IMR-90 (cell line): ENCODE measurements around the gene AKT3. TPM values are rescaled to one million over a fixed set of nuclear protein-coding genes. Genes with fewer than 3 reads are reported as not detected.

Experiments
- ATAC-seq: fragments of 200-7000 bp; cut with Tn5 transposase; 2 replicates; pipeline ENCODE4 v1.9.1; 2020; ENCODE audit warnings: low read depth, mild to moderate bottlenecking, moderate library complexity
- BruUV-seq: library from RNA; stranded (reverse); fragments of 400-500 nt; replicated peaks from 2 replicates; lab custom pipeline; 2021; lab: Mats Ljungman, UMichigan
- CTCF ChIA-PET: fragments of 300-600 bp; formaldehyde crosslinking; extraction: SDS; loops from one replicate; lab custom pipeline; 2021; ENCODE audit warnings: antibody characterized with exemption; lab: Yijun Ruan, JAX
- POLR2A ChIA-PET: fragments of 300-600 bp; sonication (Branson Sonifier 250); formaldehyde crosslinking; loops from one replicate; lab custom pipeline; 2022; ENCODE audit warnings: antibody characterized with exemption; ENCODE audit not compliant: unreplicated experiment; lab: Charles Lee
- DNase-seq: peaks from one replicate; pipeline ENCODE4 v3.0.0; 2013
- H2AFZ ChIP-seq: replicated peaks from 2 replicates; pipeline ENCODE3; 2013; ENCODE audit warnings: low read length, mild to moderate bottlenecking; ENCODE audit not compliant: poor library complexity
- H2AK5ac ChIP-seq: 2 replicates; pipeline ENCODE4 v1.6.1; 2013; ENCODE audit warnings: low read depth, low read length, inconsistent platforms
- H2AK9ac ChIP-seq: replicated peaks from 2 replicates; pipeline ENCODE3; 2013; ENCODE audit warnings: mild to moderate bottlenecking, low read depth, low read length, moderate library complexity; ENCODE audit not compliant: poor library complexity
- H2BK120ac ChIP-seq: 2 replicates; pipeline ENCODE4 v1.6.1; 2013; ENCODE audit warnings: low read depth, low read length, inconsistent platforms
- H2BK15ac ChIP-seq: 3 replicates; pipeline ENCODE4 v1.6.1; 2013; ENCODE audit warnings: low read depth, low read length, inconsistent platforms
- H2BK20ac ChIP-seq: 2 replicates; pipeline ENCODE4 v1.6.1; 2013; ENCODE audit warnings: low read depth, mild to moderate bottlenecking, inconsistent platforms, low read length, moderate library complexity
- H2BK5ac ChIP-seq: 2 replicates; pipeline ENCODE4 v1.6.1; 2013; ENCODE audit warnings: mild to moderate bottlenecking, low read depth, low read length, inconsistent platforms; ENCODE audit not compliant: poor library complexity, severe bottlenecking
- H3K14ac ChIP-seq: replicated peaks from 2 replicates; pipeline ENCODE4 v1.6.1; 2013; ENCODE audit warnings: low read depth, low read length, inconsistent platforms
- H3K18ac ChIP-seq: 2 replicates; pipeline ENCODE4 v1.6.1; 2013; ENCODE audit warnings: low read depth, low read length, control low read depth
- H3K23ac ChIP-seq: 2 replicates; pipeline ENCODE4 v1.6.1; 2013; ENCODE audit warnings: low read depth, low read length, inconsistent platforms
- H3K27ac ChIP-seq: 2 replicates; pipeline ENCODE4 v1.5.1; 2013; ENCODE audit warnings: mild to moderate bottlenecking, control low read depth, low read length; ENCODE audit not compliant: insufficient read depth
- H3K27me3 ChIP-seq: 2 replicates; pipeline ENCODE4 v1.6.1; 2013; ENCODE audit warnings: low read length; ENCODE audit not compliant: control insufficient read depth, insufficient read depth
- H3K36me3 ChIP-seq: 2 replicates; pipeline ENCODE4 v1.6.1; 2013; ENCODE audit warnings: low read length, mixed read lengths; ENCODE audit not compliant: control insufficient read depth, insufficient read depth
- H3K4ac ChIP-seq: 2 replicates; pipeline ENCODE4 v1.6.1; 2013; ENCODE audit warnings: low read depth, low read length, inconsistent platforms
- H3K4me1 ChIP-seq: 2 replicates; pipeline ENCODE4 v1.6.1; 2013; ENCODE audit warnings: low read length, mixed read lengths; ENCODE audit not compliant: control insufficient read depth, insufficient read depth
- H3K4me2 ChIP-seq: 2 replicates; pipeline ENCODE4 v1.6.1; 2013; ENCODE audit warnings: low read depth, mild to moderate bottlenecking, control low read depth, low read length, moderate library complexity
- H3K4me3 ChIP-seq: 2 replicates; pipeline ENCODE4 v1.5.1; 2013; ENCODE audit warnings: low read depth, mild to moderate bottlenecking, control low read depth, low read length, moderate library complexity; ENCODE audit not compliant: insufficient read depth
- H3K56ac ChIP-seq: 2 replicates; pipeline ENCODE4 v1.6.1; 2013; ENCODE audit warnings: low read length, inconsistent platforms; ENCODE audit not compliant: insufficient read depth; ENCODE audit errors: extremely low read depth
- H3K79me1 ChIP-seq, 2 experiments: 2 replicates each; pipeline ENCODE4 v1.6.1; 2013; ENCODE audit warnings: low read length in 2 of 2, inconsistent platforms in 1 of 2, low read depth in 1 of 2
- H3K9ac ChIP-seq: 2 replicates; pipeline ENCODE4 v1.6.1; 2013; ENCODE audit warnings: low read depth, low read length, control low read depth
- H3K9me1 ChIP-seq: 2 replicates; pipeline ENCODE4 v1.6.1; 2013; ENCODE audit warnings: low read length, inconsistent platforms; ENCODE audit not compliant: insufficient read depth
- H3K9me3 ChIP-seq: 2 replicates; pipeline ENCODE4 v1.6.1; 2013; ENCODE audit warnings: low read length; ENCODE audit not compliant: control insufficient read depth, insufficient read depth
- H4K20me1 ChIP-seq: 2 replicates; pipeline ENCODE4 v1.6.1; 2013; ENCODE audit warnings: low read length, inconsistent platforms; ENCODE audit not compliant: insufficient read depth
- H4K5ac ChIP-seq: 2 replicates; pipeline ENCODE4 v1.6.1; 2013; ENCODE audit warnings: mild to moderate bottlenecking, low read depth, low read length, control low read depth
- H4K8ac ChIP-seq, 2 experiments: 2 replicates each; pipeline ENCODE4 v1.6.1; 2013; ENCODE audit warnings: low read depth in 2 of 2, low read length in 2 of 2, control low read depth in 1 of 2, inconsistent platforms in 1 of 2
- H4K91ac ChIP-seq: 2 replicates; pipeline ENCODE4 v1.6.1; 2013; ENCODE audit warnings: low read depth, low read length, inconsistent platforms; ENCODE audit not compliant: insufficient read depth
- MAZ ChIP-seq: IDR thresholded peaks from 2 replicates; pipeline ENCODE4 v1.6.1; 2012; ENCODE audit warnings: low read depth, mild to moderate bottlenecking, low read length, improper control_type of control experiment, moderate library complexity, borderline replicate concordance
- RAD21 ChIP-seq: IDR thresholded peaks from 2 replicates; pipeline ENCODE4 v1.6.1; 2012; ENCODE audit warnings: low read length, improper control_type of control experiment
- SMC3 ChIP-seq: fragments of 150-350 bp; IDR thresholded peaks from 2 replicates; pipeline ENCODE4 v1.6.1; 2016; ENCODE audit warnings: low read depth, mild to moderate bottlenecking, antibody characterized with exemption, low read length, moderate library complexity
- WGBS, 2 experiments: methylation state at CpG; one replicate each; pipeline versions ENCODE4 v1.1.5 to v1.1.7; 2013; ENCODE audit warnings: missing lambda C conversion rate in 2 of 2; ENCODE audit not compliant: insufficient read length in 1 of 2; ENCODE audit errors: extremely low coverage in 2 of 2; 5-methylcytosine and 5-hydroxymethylcytosine counted together
- dilution Hi-C: fragments of 300-500 bp; cut with HindIII; formaldehyde crosslinking; loops from one replicate; pipeline ENCODE4 v1.14.3; 2018; ENCODE audit warnings: low sequenced_read_pairs; ENCODE audit not compliant: unreplicated experiment
- in situ Hi-C: fragments of 300-500 bp; cut with MboI; formaldehyde crosslinking; loops from 3 replicates; pipeline ENCODE4 v1.14.3; 2019; ENCODE audit warnings: low sequenced_read_pairs, inconsistent platforms, mixed read lengths
- intact Hi-C: fragments of 100-400 bp; cut with micrococcal nuclease; formaldehyde crosslinking; loops from 2 replicates; pipeline ENCODE4 v1.10.0; 2022
- polyA plus RNA-seq, 3 experiments: library from polyadenylated mRNA; depleted of rRNA; stranded (reverse); fragments of >200 nt; gene quantifications; 2 replicates each; pipeline ENCODE4 v1.2.3, GENCODE V29; 2012; ENCODE audit warnings: low replicate concordance in 1 of 3
- total RNA-seq: library from RNA; depleted of rRNA; stranded (reverse); fragments of >200 nt; gene quantifications from 2 replicates; pipeline ENCODE4 v1.2.3, GENCODE V29; 2012
- TF ChIP-seq, protein P1 (sequence below): fragments of 150-350 bp; IDR thresholded peaks from 2 replicates; pipeline ENCODE4 v1.6.1; 2016; ENCODE audit warnings: low read depth, mild to moderate bottlenecking, low read length, moderate library complexity, borderline replicate concordance

AKT3 gene
- total and polyA plus RNA-seq, 2 of the 4 experiments (the other 2 are of a cell fraction), result 15.2 to 19.4 TPM

- TF ChIP-seq RAD21, result no peak
- TF ChIP-seq SMC3, result no peak
- no peak for TF ChIP-seq MAZ
Observed at GRCh38 chr1:243508943-243509342, 341.1 kb downstream of the AKT3 start (continued).

- H3K9me1 ChIP-seq, result peaks cover 4% of the 10 kb centered on the region; the same call in 1 of the 2 replicates
- dilution Hi-C loops (no loop called here), in situ Hi-C loops (no loop called here), intact Hi-C loops (no loop called here)
- H4K20me1 ChIP-seq, result no peaks in the 10 kb centered on the region
- no peak overlapping the region for H3K56ac ChIP-seq
- no peak overlapping the region for H3K27ac ChIP-seq
- H3K36me3 ChIP-seq, result peaks cover 13% of the 10 kb centered on the region
- no peak overlapping the region for H3K4ac ChIP-seq
- no peak overlapping the region for H2AFZ ChIP-seq
- no peak overlapping the region for H4K8ac ChIP-seq
- H3K4me3 ChIP-seq, result no peak overlapping the region
- H2BK120ac ChIP-seq, result no peak overlapping the region
- H4K91ac ChIP-seq, result no peak overlapping the region
- no peak overlapping the region for H2BK15ac ChIP-seq
- H3K27me3 ChIP-seq, result no peaks in the 10 kb centered on the region
- ChIA-PET CTCF (interaction anchor here (0.7 kb wide), 1 partner anchor 292 kb away, joined by 4 read pairs; no protein-coding TSS in a partner anchor), POLR2A (no interaction called here)
- H3K14ac ChIP-seq, result no peak overlapping the region
- BruUV-seq, result no TSS peak
- H3K4me2 ChIP-seq, result no peak overlapping the region
- H2BK5ac ChIP-seq, result no peak overlapping the region
- TF ChIP-seq, protein P1, sequence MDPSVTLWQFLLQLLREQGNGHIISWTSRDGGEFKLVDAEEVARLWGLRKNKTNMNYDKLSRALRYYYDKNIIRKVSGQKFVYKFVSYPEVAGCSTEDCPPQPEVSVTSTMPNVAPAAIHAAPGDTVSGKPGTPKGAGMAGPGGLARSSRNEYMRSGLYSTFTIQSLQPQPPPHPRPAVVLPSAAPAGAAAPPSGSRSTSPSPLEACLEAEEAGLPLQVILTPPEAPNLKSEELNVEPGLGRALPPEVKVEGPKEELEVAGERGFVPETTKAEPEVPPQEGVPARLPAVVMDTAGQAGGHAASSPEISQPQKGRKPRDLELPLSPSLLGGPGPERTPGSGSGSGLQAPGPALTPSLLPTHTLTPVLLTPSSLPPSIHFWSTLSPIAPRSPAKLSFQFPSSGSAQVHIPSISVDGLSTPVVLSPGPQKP, result no peak
- H3K18ac ChIP-seq, result no peak overlapping the region
- no peak for ATAC-seq
- no peak overlapping the region for H4K5ac ChIP-seq
- H2AK5ac ChIP-seq, result no peak overlapping the region
- WGBS, 2 experiments, result 87% methylated on average over 7 of the region's 9 CpGs; no CpG with 5 or more reads in 1 of the 2 experiments
- no peak for DNase-seq
- H3K4me1 ChIP-seq, result no peaks in the 10 kb centered on the region
- H2BK20ac ChIP-seq, result no peak overlapping the region
- H3K9me3 ChIP-seq, result no peaks in the 10 kb centered on the region
- H3K23ac ChIP-seq, result no peak overlapping the region
- H3K79me1 ChIP-seq, result peaks cover 0 to 5% of the 10 kb centered on the region in 2 experiments; a peak in 2 of 4 replicates
- H3K9ac ChIP-seq, result no peak overlapping the region
- no peak overlapping the region for H2AK9ac ChIP-seq
Observed at GRCh38 chr1:243508303-243508713, 341.7 kb downstream of the AKT3 start.
